COR-L47 (cell line): ENCODE measurements around the gene GABRR3.
A peak's percentile ranks its signal among the peaks of the same experiment; 100 is the strongest.

Experiments used
- DNase-seq: peaks from one replicate; lab custom pipeline; 2025; lab: John Stamatoyannopoulos, UW

The GABRR3 gene

GRCh38 chr3:97988784-97989568 lies 46.1 kb downstream of the GABRR3 start:
- no peak for DNase-seq

- DNase-seq: no peak
Measured at GRCh38 chr3:97987306-97987705, 47.8 kb downstream of the GABRR3 start.

GRCh38 chr3:97983933-97984491 lies 51.1 kb downstream of the GABRR3 start:
- no peak for DNase-seq

GRCh38 chr3:97981886-97982285 lies 53.2 kb downstream of the GABRR3 start:
- DNase-seq: no peak

- DNase-seq: no peak
Measured at GRCh38 chr3:97979610-97980009, 55.5 kb downstream of the GABRR3 start.

- DNase-seq: no peak
Measured at GRCh38 chr3:97975466-97975865, 59.6 kb downstream of the GABRR3 start.

- DNase-seq: no peak
Measured at GRCh38 chr3:97974996-97975395, 60.1 kb downstream of the GABRR3 start.

GRCh38 chr3:97972976-97973375 lies 62.1 kb downstream of the GABRR3 start:
- DNase-seq: no peak

GRCh38 chr3:97971679-97972567 lies 63.2 kb downstream of the GABRR3 start, which contains the start of gene RIOX2:
Gene RIOX2, minus strand, starts transcription at chr3:97972431. Its CDS starts 4,838 bp downstream, at chr3:97967593.
- DNase-seq: peak; percentile 64

GRCh38 chr3:97970956-97971620 lies 64.0 kb downstream of the GABRR3 start:
- DNase-seq: no peak

- no peak for DNase-seq
Measured at GRCh38 chr3:97970156-97970555, 65.0 kb downstream of the GABRR3 start.

GRCh38 chr3:97969541-97969940 lies 65.6 kb downstream of the GABRR3 start:
- DNase-seq: no peak

GRCh38 chr3:97968376-97968775 lies 66.7 kb downstream of the GABRR3 start:
- DNase-seq: no peak

- no peak for DNase-seq
Measured at GRCh38 chr3:97967966-97968365, 67.1 kb downstream of the GABRR3 start.

GRCh38 chr3:97960993-97961766 lies 73.9 kb downstream of the GABRR3 start:
- DNase-seq: no peak

- DNase-seq: no peak
Measured at GRCh38 chr3:97960551-97960950, 74.6 kb downstream of the GABRR3 start.

- DNase-seq: no peak
Measured at GRCh38 chr3:97959872-97960271, 75.2 kb downstream of the GABRR3 start.

- no peak for DNase-seq
Measured at GRCh38 chr3:97958796-97959195, 76.3 kb downstream of the GABRR3 start.

GRCh38 chr3:97958396-97958795 lies 76.7 kb downstream of the GABRR3 start:
- DNase-seq: no peak

GRCh38 chr3:97957617-97958311 lies 77.4 kb downstream of the GABRR3 start:
- no peak for DNase-seq

- no peak for DNase-seq
Measured at GRCh38 chr3:97956051-97956450, 79.1 kb downstream of the GABRR3 start.
